Central memory CD4-positive, alpha-beta T cell (primary cell): Measurements from ENCODE around the gene MRPS2.
"Not testable (repeated sequence)": the region's sequence is repeated elsewhere in the genome, so short reads cannot be mapped to it uniquely, and the experiment has no call there.

ENCODE experiments used
- DNase-seq: peaks from one replicate; pipeline ENCODE4 v3.0.0; 2022

Gene MRPS2

GRCh38 chr9:135534826-135535225 is 34.3 kb downstream of the MRPS2 start:
- not testable (repeated sequence) for DNase-seq

GRCh38 chr9:135535631-135536030 is 35.1 kb downstream of the MRPS2 start:
- DNase-seq, result not testable (repeated sequence)

GRCh38 chr9:135536216-135536615 is 35.7 kb downstream of the MRPS2 start:
- no peak for DNase-seq

GRCh38 chr9:135543262-135543894 is 42.9 kb downstream of the MRPS2 start:
- DNase-seq, result not testable (repeated sequence)

GRCh38 chr9:135544981-135545635 is 44.6 kb downstream of the MRPS2 start:
- no peak for DNase-seq

- not testable (repeated sequence) for DNase-seq
Measured at GRCh38 chr9:135545646-135546176, 45.2 kb downstream of the MRPS2 start, which contains the start of gene OBP2A. OBP2A (plus strand) TSS chr9:135546126; CDS start chr9:135546181, 55 bp downstream.

- DNase-seq, result not testable (repeated sequence)
Measured at GRCh38 chr9:135546792-135547617, 46.5 kb downstream of the MRPS2 start.

- DNase-seq, result no peak
Measured at GRCh38 chr9:135547756-135548736, 47.6 kb downstream of the MRPS2 start.

GRCh38 chr9:135549478-135550343 is 49.2 kb downstream of the MRPS2 start:
- DNase-seq, result not testable (repeated sequence)

GRCh38 chr9:135550344-135550918 is 49.9 kb downstream of the MRPS2 start:
- no peak for DNase-seq

- no peak for DNase-seq
Measured at GRCh38 chr9:135551031-135551430, 50.5 kb downstream of the MRPS2 start.

GRCh38 chr9:135551456-135551855 is 51.0 kb downstream of the MRPS2 start:
- no peak for DNase-seq

- no peak for DNase-seq
Measured at GRCh38 chr9:135552021-135552697, 51.7 kb downstream of the MRPS2 start.

- DNase-seq, result no peak
Measured at GRCh38 chr9:135552698-135553171, 52.3 kb downstream of the MRPS2 start.
